GM04503 (cell line): Measurements from ENCODE around the gene CALCR.

Experiments used
- DNase-seq: peaks from one replicate; pipeline ENCODE4 v3.0.0-alpha.2; 2012; ENCODE audit warnings: low read depth

CALCR gene

DNA sequence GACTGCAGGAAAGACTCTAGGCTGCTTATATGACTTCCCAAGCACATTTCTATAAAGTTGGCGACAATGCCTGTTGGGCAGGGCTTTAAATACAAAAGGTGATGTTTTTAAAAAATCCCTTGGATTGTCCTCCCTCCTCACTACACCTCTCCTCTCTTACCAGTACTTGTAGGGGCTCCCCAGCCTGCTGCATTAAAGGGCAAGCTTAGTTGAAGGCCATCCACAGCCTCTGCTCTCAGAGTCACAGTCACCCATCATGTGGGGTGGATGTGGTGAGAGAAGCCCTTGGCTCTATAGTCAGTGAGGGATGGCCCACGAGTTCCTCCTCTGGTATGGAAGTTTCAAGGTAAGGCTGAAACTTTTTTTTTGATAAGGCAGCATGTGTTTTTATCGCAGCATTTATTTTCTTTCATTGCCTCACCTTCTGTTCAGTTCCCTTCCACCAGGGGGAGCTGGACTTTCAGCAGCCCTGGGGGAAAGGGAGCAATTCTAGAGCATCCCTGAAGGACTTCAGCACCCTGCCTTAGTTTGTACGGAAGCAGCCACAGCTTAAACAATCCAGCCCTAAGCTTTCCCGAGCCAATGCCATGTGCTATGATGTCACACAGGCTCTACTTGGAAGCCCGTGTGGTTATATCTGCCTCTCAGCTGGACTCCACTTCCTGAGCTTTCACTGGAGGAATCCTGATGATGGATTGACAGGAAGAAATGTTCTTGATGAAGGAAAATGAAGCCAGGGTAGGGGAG is 131.9 kb downstream of the CALCR start:
- no peak for DNase-seq

- no peak for DNase-seq
Measured at GRCh38 chr7:93435791-93436190, 138.7 kb downstream of the CALCR start.

- no peak for DNase-seq
Measured at GRCh38 chr7:93432130-93432529, 142.4 kb downstream of the CALCR start.

- DNase-seq, result no peak
Measured at GRCh38 chr7:93430917-93431588, 143.5 kb downstream of the CALCR start.

- DNase-seq, result no peak
Measured at GRCh38 chr7:93429563-93429962, 145.0 kb downstream of the CALCR start.

DNA sequence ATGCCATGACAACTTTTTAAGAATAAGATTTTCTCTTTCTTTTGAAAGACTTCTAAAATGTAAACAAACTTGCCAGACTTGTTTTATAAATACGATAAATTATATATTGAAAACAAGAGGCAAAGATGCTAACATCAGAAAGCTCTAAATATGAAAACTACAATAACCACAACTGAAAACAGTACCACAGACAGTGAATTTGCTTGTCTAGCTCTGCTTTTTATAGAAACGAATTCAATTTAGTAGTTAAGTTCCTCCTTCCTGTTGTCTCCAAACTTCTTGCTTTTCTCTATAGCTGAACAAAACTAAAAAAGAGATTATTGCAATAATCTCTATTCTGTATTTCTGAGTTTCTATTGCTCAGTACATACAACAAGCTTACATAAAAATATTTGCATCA is 147.4 kb downstream of the CALCR start:
- DNase-seq, result no peak

DNA sequence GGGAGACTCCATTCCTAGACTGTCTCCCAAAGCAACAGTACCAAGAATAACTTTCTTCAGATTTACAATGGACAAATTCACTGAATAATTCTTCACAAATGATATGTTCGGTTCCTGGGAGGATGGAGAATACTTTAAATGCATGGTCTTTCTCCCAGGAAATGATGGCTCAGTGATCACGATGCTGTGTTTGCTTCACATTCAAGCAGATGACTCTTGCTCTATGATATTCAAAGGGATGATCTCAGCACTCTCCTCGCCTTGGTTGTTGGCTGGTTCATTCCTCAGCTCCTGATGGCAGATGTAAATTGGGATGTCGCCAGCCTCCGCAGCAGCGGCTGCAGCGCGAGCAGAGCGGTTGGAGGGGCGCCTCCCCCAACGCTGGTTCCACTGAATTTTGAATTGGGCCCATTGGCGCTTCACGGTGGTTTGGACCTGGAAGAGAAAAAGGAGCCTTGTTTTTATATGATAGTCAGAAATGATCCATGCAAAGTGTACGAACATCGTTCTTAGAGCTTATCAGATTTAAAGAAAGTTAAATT is 148.3 kb downstream of the CALCR start:
- DNase-seq, result no peak

GRCh38 chr7:93414574-93414973 is 159.9 kb downstream of the CALCR start:
- no peak for DNase-seq

DNA sequence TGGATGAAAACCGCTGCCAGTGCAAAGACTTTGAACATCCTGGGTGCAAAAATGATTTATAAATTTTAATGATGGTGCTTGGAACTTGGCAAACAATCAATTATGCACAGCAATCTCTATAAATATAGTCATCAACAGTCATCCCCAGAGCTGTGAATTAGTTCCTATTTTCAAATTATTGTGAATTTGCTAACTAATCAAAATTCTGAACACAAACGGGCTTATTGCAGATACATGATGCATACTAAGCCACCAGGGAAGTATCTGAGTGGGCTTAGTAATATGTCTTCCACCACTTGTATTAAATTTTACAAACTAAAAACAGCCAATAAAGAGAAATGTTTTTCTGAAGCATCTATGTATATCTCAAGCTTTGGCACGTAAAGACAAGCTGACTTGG is 165.2 kb downstream of the CALCR start:
- no peak for DNase-seq

GRCh38 chr7:93407239-93407638 is 167.3 kb downstream of the CALCR start:
- no peak for DNase-seq

DNA sequence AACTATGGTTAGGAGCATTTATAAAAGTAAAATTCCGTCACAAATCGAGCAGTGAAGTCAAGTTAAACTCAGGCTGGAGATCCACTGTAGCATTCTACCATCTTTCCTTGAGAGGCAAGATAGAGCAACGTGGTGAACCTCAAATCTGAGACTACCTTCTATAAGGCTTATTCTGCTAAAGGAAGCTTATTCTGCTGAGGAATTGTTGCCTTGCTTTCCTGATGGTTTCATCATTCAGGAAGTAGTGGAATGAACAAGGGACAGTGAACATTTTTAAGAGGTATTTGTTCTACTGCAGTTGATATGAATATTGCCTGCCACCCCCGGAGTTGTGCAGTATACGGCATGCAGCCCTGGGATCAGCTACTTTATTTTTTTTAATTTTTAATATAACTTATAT is 171.6 kb downstream of the CALCR start:
- no peak for DNase-seq

DNA sequence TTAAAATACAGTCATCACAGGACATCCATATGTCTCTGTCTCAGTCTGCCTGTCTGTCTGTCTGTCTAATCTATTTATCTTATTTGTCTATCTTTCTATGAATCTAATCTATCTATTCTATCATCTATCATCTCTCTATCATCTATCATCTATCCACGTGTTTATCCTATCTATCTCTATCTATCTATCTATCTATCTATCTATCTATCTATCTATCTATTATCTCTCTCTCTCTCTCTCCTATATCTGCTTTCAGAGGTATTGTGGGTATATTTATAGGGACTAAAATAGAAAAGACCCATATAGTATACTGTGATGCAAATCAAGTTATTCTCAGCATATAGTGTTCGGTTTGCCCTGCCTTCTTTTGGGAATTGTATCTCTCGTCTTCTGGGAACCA is 174.9 kb downstream of the CALCR start:
- DNase-seq, result no peak

DNA sequence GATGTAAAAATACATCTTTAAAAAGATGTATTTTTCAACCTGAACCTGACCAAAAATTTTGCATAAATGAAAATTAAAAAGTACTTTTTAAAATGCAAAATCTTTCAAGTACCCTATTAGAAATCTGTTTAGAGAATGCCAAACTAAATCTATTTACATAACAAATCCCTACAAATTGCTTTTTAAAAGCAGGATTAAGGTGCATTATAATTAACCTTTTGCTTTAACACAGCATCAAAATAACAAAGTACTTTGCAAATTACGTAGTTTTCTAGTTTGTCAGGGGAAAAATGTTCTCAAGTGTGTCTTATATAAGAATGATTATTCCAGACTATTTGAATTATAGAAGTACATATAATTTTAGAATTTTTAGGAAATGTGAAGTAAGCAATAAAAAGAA is 181.5 kb downstream of the CALCR start:
- no peak for DNase-seq

- no peak for DNase-seq
Measured at GRCh38 chr7:93390660-93391059, 183.9 kb downstream of the CALCR start.

DNA sequence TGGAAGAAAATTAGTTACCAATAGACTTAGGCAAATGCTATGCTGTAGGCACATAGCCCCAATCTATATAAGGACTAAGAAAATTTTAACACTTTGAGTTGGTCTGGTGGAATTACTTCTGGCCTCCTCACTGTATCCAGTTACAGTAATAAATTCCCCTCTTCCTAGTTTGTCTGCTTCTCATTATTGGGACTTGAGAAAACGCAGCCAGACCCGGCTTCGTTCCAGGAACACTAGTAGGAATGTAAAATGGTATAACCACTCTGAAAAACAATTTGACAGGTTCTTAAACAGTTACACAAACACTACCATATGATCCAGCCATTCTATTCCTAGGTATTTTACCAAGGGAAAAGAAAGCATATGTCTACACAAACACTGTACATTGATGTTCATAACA is 192.2 kb downstream of the CALCR start:
- DNase-seq, result no peak

DNA sequence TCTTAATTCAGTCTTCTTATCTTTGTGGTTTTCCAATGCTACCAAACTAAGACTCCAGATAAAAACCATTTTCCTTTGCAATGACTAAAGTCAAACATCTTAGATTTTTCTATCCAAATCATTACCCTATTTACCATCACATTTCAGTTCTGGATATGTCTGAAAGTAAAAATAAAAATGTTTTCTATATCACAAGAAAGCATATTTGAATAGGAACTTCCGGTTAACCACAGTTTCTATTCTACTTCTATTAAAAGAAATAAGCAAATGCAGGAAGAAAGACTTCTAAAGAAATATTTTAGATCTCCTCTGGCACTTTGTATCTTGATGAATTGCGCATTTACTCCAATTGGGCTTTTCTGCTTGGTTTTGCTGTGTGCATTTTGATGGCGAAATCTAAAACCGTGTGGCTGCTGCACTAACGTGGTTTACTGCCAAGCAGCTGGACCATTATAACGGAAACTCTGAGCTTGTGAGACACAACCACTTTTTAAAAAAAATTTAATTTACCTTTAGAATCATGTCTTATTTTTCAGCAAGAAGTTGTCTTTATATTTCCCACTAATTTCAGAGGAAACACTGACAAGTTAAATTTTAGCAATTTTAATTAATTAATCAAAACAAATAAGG is 196.3 kb downstream of the CALCR start:
- no peak for DNase-seq

DNA sequence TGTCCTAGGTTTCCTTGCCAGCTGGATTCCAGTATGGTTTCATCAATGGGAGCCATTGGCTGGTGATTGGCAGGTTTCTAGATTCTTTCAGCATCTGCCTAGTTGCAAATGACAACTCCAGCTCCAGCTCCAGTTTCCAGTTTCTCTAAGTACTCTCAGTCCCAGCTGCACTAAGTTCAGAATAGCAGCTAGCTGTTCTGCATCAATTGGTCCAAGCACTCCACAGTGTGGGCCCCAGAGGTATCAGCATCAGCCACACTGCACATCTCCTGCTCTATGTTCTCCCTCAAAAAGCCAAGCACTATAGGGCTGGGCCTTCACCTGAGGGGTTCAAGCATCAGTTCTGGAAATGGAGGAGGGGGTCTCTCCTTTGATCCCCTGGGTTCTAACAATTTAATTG is 198.9 kb downstream of the CALCR start:
- no peak for DNase-seq
